Breast epithelium (tissue), 4 donors: ENCODE results near the gene DNM3. TPM values are rescaled to one million over a fixed set of nuclear protein-coding genes. Genes with fewer than 3 reads are reported as not detected.

Experiments
- DNase-seq, 2 donors: peaks; one replicate each; pipeline ENCODE4 v3.0.0-alpha.2; 2019; ENCODE audit warnings: low spot score in 2 of 2
- H3K27ac ChIP-seq, 2 donors: fragments of 200-600 bp; sonication (generic) in 1 of 2; one replicate each; pipeline ENCODE4 v1.5.1; 2016 to 2019; ENCODE audit warnings: mild to moderate bottlenecking in 1 of 2
- H3K27me3 ChIP-seq, 2 donors: fragments of 200-600 bp; sonication (generic) in 1 of 2; one replicate each; pipeline versions ENCODE4 v1.5.1 to v1.6.0; 2017 to 2019; ENCODE audit warnings: control low read depth in 1 of 2, mild to moderate bottlenecking in 1 of 2
- H3K36me3 ChIP-seq: fragments of 200-600 bp; one replicate; pipeline ENCODE4 v1.5.1; 2019
- H3K4me1 ChIP-seq, 2 donors: fragments of 200-600 bp; sonication (generic); one replicate each; pipeline ENCODE4 v1.5.1; 2016 to 2019; ENCODE audit warnings: control low read depth in 1 of 2
- H3K4me3 ChIP-seq, 3 donors: fragments of 200-600 bp; sonication (generic); 1 replicate in 2 of 3; 2 replicates in 1 of 3; pipeline ENCODE4 v1.5.1; 2016 to 2019; ENCODE audit warnings: mild to moderate bottlenecking in 3 of 3, moderate library complexity in 2 of 3
- H3K9me3 ChIP-seq, 2 donors: fragments of 200-600 bp; sonication (generic) in 1 of 2; one replicate each; pipeline ENCODE4 v1.5.1; 2016 to 2019; ENCODE audit warnings: control low read depth in 1 of 2
- CTCF ChIP-seq, 3 donors: fragments of 450-650 bp; IDR thresholded peaks; one replicate each; pipeline ENCODE4 v1.5.1; 2016 to 2017; ENCODE audit warnings: antibody characterized with exemption in 3 of 3, mild to moderate bottlenecking in 3 of 3, moderate library complexity in 3 of 3
- POLR2A ChIP-seq: fragments of 450-650 bp; IDR thresholded peaks from one replicate; pipeline ENCODE4 v1.6.1; 2016; ENCODE audit warnings: antibody characterized with exemption, mild to moderate bottlenecking, moderate library complexity
- POLR2AphosphoS5 ChIP-seq, 3 donors: sonication (generic); formaldehyde crosslinking; IDR thresholded peaks; one replicate each; pipeline ENCODE4 v1.6.1; 2017; ENCODE audit warnings: antibody characterized with exemption in 3 of 3
- intact Hi-C: fragments of 100-400 bp; cut with DNase I; formaldehyde crosslinking; loops from one replicate; pipeline ENCODE4 v1.15.1; 2023; ENCODE audit warnings: low total_unique reads
- total RNA-seq, 3 donors: library from RNA; depleted of rRNA; stranded (reverse); fragments of >200 nt; gene quantifications; one replicate each; pipeline ENCODE4 v1.1.0, GENCODE V29; 2016

DNM3 gene
- total RNA-seq, 3 donors from 2014 or later, result 5.1 to 7.5 (median 6.6) TPM

GRCh38 chr1:171801487-171801891 is 39.8 kb upstream of the DNM3 start:
- DNase-seq, result no peak
- Histone ChIP-seq H3K9me3 (no peaks in the 10 kb centered on the region), H3K4me3 (no peak overlapping the region), H3K27ac (no peak overlapping the region), H3K36me3 (no peaks in the 10 kb centered on the region), H3K4me1 (no peaks in the 10 kb centered on the region), H3K27me3 (no peaks in the 10 kb centered on the region)
- intact Hi-C loops, result loop anchor here (2.0 to 5.0 kb wide), 2 partner anchors 39 to 186 kb away; partner anchors contain the start of gene DNM3
- TF ChIP-seq CTCF (IDR thresholded peaks at IDR 0.05), result peak in 2 of 3 donors; percentile 58 to 67
- TF ChIP-seq POLR2A, result no peak

- intact Hi-C loops, result loop anchor here (5.0 kb wide), 1 partner anchor 185 kb away; no protein-coding TSS in a partner anchor
- TF ChIP-seq POLR2A, result no peak
- no peak for TF ChIP-seq CTCF (IDR thresholded peaks at IDR 0.05)
- TF ChIP-seq POLR2AphosphoS5 (IDR thresholded peaks at IDR 0.05), result no peak
- no peaks in the 10 kb centered on the region for H3K36me3 ChIP-seq
- H3K27me3 ChIP-seq, result no peaks in the 10 kb centered on the region
- peak overlapping the region in 1 of 2 donors; percentile 3 for H3K27ac ChIP-seq
- DNase-seq, result no peak
- no peaks in the 10 kb centered on the region for H3K9me3 ChIP-seq
- H3K4me3 ChIP-seq, result no peak overlapping the region
- H3K4me1 ChIP-seq, result no peaks in the 10 kb centered on the region
Observed at GRCh38 chr1:171802207-171802606, 39.1 kb upstream of the DNM3 start.

- Histone ChIP-seq H3K4me1 (no peaks in the 10 kb centered on the region), H3K27ac (peak overlapping the region in 1 of 2 donors; percentile 3), H3K4me3 (no peak overlapping the region), H3K9me3 (no peaks in the 10 kb centered on the region), H3K27me3 (no peaks in the 10 kb centered on the region), H3K36me3 (no peaks in the 10 kb centered on the region)
- DNase-seq, result no peak
- intact Hi-C loops, result loop anchor here (5.0 kb wide), 1 partner anchor 184 kb away; no protein-coding TSS in a partner anchor
- no peak for TF ChIP-seq POLR2AphosphoS5 (IDR thresholded peaks at IDR 0.05)
- TF ChIP-seq POLR2A, result no peak
- no peak for TF ChIP-seq CTCF (IDR thresholded peaks at IDR 0.05)
Observed at GRCh38 chr1:171803045-171803444, 38.3 kb upstream of the DNM3 start.

- Histone ChIP-seq H3K9me3 (no peaks in the 10 kb centered on the region), H3K27ac (no peak overlapping the region), H3K27me3 (no peaks in the 10 kb centered on the region), H3K4me1 (no peaks in the 10 kb centered on the region), H3K36me3 (no peaks in the 10 kb centered on the region), H3K4me3 (no peak overlapping the region)
- intact Hi-C loops, result loop anchor here (5.0 kb wide), 1 partner anchor 184 kb away; no protein-coding TSS in a partner anchor
- DNase-seq, result no peak
- no peak for TF ChIP-seq POLR2AphosphoS5 (IDR thresholded peaks at IDR 0.05)
- TF ChIP-seq POLR2A, result no peak
- TF ChIP-seq CTCF (IDR thresholded peaks at IDR 0.05), result no peak
Observed at GRCh38 chr1:171803461-171804022, 37.8 kb upstream of the DNM3 start.

- H3K4me3 ChIP-seq, result peak overlapping the region in 1 of 3 donors; percentile 12
Observed at GRCh38 chr1:171805395-171806115, 35.7 kb upstream of the DNM3 start.

More at GRCh38 chr1:171805395-171806115, 35.7 kb upstream of the DNM3 start:
- Histone ChIP-seq H3K9me3 (no peaks in the 10 kb centered on the region), H3K27ac (no peak overlapping the region), H3K36me3 (no peaks in the 10 kb centered on the region), H3K4me1 (no peaks in the 10 kb centered on the region), H3K27me3 (no peaks in the 10 kb centered on the region)
- intact Hi-C loops, result no loop called here
- no peak for DNase-seq
- TF ChIP-seq CTCF (IDR thresholded peaks at IDR 0.05) (no peak), POLR2A (no peak), POLR2AphosphoS5 (IDR thresholded peaks at IDR 0.05) (no peak)
